NCI-H2227 (cell line): Measurements from ENCODE around the gene ZCCHC9.

Source experiments
- DNase-seq: peaks from one replicate; lab custom pipeline; 2025; ENCODE audit not compliant: unreplicated experiment; lab: John Stamatoyannopoulos, UW

Gene ZCCHC9

DNA sequence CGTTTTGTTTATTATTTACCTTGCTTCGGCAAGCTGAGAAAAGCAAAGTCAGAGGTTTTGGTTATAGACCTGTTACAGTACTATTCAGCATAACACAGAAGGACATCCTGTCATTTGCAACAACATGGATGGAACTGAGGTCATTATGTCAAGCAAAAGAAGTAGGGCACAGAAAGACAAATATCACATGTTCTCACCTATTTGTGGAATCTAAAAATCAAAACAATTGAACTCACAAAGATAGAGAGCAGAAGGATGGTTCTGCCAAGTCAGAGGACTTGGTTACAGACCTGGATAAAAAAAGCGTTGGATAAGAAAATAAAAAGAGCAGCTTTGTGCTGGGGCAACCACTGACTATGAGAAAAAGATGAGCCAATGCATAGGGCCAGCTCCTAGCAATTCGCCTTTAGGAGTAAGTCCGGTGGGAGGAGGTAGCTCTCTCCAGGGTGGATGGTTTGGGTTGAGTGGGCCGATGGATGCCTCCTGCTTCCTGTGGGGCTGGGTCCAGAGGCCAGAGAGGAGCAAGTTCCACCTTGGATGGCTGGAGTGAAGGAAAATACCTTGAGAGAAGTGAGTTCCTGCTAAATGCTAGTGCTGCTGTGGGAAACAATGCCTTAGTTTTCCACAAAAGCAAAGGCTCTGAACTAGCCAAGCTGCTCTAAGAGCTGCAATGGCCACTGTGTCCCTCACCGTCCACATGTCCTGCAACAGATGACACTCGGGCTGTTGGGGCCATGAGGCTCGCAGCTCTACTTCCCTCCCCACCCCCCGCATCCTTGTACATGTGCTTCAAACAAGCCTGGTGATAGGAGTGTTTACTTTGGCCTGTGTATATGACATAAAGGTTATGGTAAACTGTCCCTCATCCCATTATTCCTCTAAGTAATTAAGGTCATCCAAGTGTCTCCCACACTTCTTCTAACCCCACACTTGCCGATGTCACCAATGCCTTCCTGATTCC, 54.2 kb downstream of the ZCCHC9 start:
- no peak for DNase-seq

DNA sequence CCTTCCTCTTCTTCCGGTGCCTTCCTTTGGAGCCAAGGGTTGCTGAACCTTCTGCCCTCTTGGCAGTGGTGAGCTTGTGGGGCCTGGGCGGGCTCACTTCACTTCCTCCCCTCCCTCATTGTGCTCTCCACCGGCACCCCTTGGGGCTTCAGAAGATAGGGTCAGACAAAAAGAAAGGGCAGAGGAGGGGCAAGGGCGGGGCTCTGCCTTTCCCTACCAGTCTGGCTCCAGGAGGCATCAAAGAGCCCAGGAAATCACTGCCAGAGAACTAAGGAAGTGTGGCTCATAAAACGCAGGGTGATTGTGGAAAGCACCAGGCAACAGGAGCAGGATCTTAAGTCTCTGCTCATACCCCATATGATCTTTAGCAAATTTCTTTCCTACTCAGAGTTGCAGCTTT, 57.7 kb downstream of the ZCCHC9 start:
- no peak for DNase-seq

DNA sequence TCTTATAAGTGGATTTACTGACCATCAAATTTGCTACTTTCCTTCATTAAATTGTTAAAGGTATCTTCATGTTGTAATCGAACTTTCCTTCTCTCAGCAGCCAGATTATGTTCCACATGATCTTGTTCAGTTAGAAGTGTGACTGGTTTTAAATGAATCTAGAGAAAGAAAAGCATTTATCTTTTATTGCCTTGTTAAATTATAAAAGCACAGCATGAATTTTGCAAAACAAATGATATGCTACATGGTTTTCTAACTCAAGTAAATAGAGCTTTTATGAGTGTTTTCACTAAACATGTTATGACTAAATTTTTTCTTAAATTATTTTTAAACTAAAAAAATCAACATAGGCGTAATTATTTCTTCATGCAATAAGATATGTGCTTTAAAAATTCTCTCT, 58.5 kb downstream of the ZCCHC9 start:
- DNase-seq = no peak

DNA sequence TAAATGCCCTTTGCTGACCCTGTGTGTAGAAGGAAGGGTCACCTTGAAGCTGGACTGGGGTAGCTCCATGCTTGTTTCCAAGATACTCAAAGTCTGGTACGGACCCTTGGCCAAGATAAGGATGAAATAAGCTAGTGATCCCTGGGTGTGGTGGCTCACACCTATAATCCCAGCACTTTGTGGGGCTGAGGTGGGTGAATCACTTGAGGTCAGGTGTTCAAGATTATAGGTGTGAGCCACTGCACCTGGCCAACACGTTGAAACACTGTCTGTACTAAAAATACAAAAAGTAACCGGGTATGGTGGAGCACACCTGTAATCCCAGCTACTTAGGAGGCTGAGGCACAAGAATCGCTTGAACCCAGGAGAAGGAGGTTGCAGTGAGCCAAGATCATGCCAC, 59.3 kb downstream of the ZCCHC9 start:
- DNase-seq = no peak

- DNase-seq = no peak
Observed at GRCh38 chr5:81361600-81361999, 60.2 kb downstream of the ZCCHC9 start.
